GM12878 (cell line): ENCODE results near the gene ZBTB24. TPM values are rescaled to one million over a fixed set of nuclear protein-coding genes. Genes with fewer than 3 reads are reported as not detected.

Experiments used
- CBX5 ChIP-seq: sonication (generic); IDR thresholded peaks from 2 replicates; pipeline ENCODE4 v1.6.1; 2016; ENCODE audit warnings: low read depth, moderate library complexity, mild to moderate bottlenecking, inconsistent platforms
- JUNB ChIP-seq: IDR thresholded peaks from 2 replicates; pipeline ENCODE4 v1.6.1; 2016; ENCODE audit warnings: antibody characterized with exemption, mild to moderate bottlenecking
- JUND ChIP-seq: IDR thresholded peaks from 2 replicates; pipeline ENCODE4 v1.6.1; 2012; ENCODE audit warnings: low read depth, mild to moderate bottlenecking, low read length, improper control_type of control experiment, moderate library complexity
- NR2C1 ChIP-seq: fragments of 450-650 bp; IDR thresholded peaks from 2 replicates; pipeline ENCODE4 v1.6.1; 2017; ENCODE audit warnings: antibody characterized with exemption, mild to moderate bottlenecking, moderate library complexity
- SP1 ChIP-seq: IDR thresholded peaks from one replicate; pipeline ENCODE4 v1.6.1; 2011; ENCODE audit warnings: low read depth, low read length
- TAF1 ChIP-seq: IDR thresholded peaks from 2 replicates; pipeline ENCODE4 v1.6.1; 2011; ENCODE audit warnings: mild to moderate bottlenecking, low read depth, low read length, borderline replicate concordance
- TCF12 ChIP-seq: IDR thresholded peaks from 2 replicates; pipeline ENCODE4 v1.6.1; 2011; ENCODE audit warnings: low read depth, mild to moderate bottlenecking, low read length
- YY1 ChIP-seq: IDR thresholded peaks from 2 replicates; pipeline ENCODE4 v1.6.1; 2011; ENCODE audit warnings: low read depth, mild to moderate bottlenecking, low read length
- ZNF622 ChIP-seq: fragments of 450-650 bp; IDR thresholded peaks from 2 replicates; pipeline ENCODE4 v1.6.1; 2017; ENCODE audit warnings: mild to moderate bottlenecking, inconsistent platforms
- polyA plus RNA-seq, 11 experiments: library from polyadenylated mRNA; depleted of rRNA in 4 of 11; unstranded in 6 of 11; stranded (reverse) in 5 of 11; fragments of >200 nt; fragmentation: Nextera tagmentation in 4 of 11; fragmentation: Illumina TruSeq in 1 of 11; extraction: Ambion mirVana in 4 of 11; extraction: Trizol in 1 of 11; gene quantifications; 1 replicate in 1 of 11; 2 replicates in 10 of 11; pipeline versions ENCODE4 v1.2.1 to v1.2.3, GENCODE V29; 2011 to 2016; ENCODE audit warnings: inconsistent platforms in 2 of 11, missing spikeins in 2 of 11, low read depth in 1 of 11
- total RNA-seq, 4 experiments: library from RNA; depleted of rRNA in 3 of 4; stranded (reverse); fragments of >200 nt in 3 of 4; fragmentation: Illumina TruSeq in 1 of 4; extraction: Trizol in 1 of 4; gene quantifications; 2 replicates each; pipeline versions ENCODE4 v1.2.1 to v1.2.3, GENCODE V29; 2013 to 2021
- TF ChIP-seq, protein P1 (sequence below), 3 experiments: IDR thresholded peaks in 2 of 3; conservative IDR thresholded peaks in 1 of 3; 2 replicates each; pipeline ENCODE4 v1.5.1; 2011; ENCODE audit warnings: low read depth in 3 of 3, low read length in 3 of 3, mild to moderate bottlenecking in 3 of 3, control low read depth in 2 of 3, moderate library complexity in 2 of 3, inconsistent platforms in 1 of 3, mixed read lengths in 1 of 3; ENCODE audit not compliant: control insufficient read depth in 2 of 3, insufficient read depth in 1 of 3; ENCODE audit errors: extremely low read depth in 1 of 3
- TF ChIP-seq, protein P2 (sequence below): IDR thresholded peaks from 2 replicates; pipeline ENCODE4 v1.6.1; 2012; ENCODE audit warnings: mild to moderate bottlenecking, low read depth, low read length

Gene ZBTB24
- total and polyA plus RNA-seq, 10 of the 15 experiments (the other 5 are each of a cell fraction or from before 2014, with no cell fraction given): 2.9 to 17.7 (median 8.5) TPM

DNA sequence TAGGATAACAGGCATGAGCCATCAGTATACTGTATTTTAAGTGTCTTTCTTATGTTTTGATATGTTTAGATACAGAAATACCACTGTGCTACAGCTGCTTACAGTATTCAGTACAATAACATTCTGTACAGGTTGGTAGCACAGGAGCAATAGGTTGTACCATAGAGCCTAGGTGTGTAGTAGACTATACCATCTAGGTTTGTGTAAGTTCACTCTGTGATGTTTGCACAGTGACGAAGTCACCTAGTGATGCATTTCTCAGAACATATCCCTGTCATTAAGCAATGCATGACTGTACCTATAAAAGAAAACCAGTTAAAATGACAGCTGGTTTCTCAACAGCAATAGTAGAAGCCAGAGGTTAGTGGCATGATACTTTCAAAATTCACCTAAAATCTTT is 3.0 kb upstream of the ZBTB24 start (continued):
- TF ChIP-seq CBX5 (no peak), SP1 (no peak), NR2C1 (no peak), TAF1 (no peak), TCF12 (no peak), JUND (no peak), ZNF622 (no peak), JUNB (no peak), YY1 (no peak)
- TF ChIP-seq, protein P1, sequence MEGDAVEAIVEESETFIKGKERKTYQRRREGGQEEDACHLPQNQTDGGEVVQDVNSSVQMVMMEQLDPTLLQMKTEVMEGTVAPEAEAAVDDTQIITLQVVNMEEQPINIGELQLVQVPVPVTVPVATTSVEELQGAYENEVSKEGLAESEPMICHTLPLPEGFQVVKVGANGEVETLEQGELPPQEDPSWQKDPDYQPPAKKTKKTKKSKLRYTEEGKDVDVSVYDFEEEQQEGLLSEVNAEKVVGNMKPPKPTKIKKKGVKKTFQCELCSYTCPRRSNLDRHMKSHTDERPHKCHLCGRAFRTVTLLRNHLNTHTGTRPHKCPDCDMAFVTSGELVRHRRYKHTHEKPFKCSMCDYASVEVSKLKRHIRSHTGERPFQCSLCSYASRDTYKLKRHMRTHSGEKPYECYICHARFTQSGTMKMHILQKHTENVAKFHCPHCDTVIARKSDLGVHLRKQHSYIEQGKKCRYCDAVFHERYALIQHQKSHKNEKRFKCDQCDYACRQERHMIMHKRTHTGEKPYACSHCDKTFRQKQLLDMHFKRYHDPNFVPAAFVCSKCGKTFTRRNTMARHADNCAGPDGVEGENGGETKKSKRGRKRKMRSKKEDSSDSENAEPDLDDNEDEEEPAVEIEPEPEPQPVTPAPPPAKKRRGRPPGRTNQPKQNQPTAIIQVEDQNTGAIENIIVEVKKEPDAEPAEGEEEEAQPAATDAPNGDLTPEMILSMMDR (IDR thresholded peaks at IDR 0.05 in 2 of 3, conservative IDR thresholded peaks at IDR 0.05 in 1 of 3; ENCODE audit: control insufficient read depth in 2 of 3, extremely low read depth in 1 of 3, insufficient read depth in 1 of 3, low read depth in 3 of 3, low read length in 3 of 3): no peak
- TF ChIP-seq, protein P2, sequence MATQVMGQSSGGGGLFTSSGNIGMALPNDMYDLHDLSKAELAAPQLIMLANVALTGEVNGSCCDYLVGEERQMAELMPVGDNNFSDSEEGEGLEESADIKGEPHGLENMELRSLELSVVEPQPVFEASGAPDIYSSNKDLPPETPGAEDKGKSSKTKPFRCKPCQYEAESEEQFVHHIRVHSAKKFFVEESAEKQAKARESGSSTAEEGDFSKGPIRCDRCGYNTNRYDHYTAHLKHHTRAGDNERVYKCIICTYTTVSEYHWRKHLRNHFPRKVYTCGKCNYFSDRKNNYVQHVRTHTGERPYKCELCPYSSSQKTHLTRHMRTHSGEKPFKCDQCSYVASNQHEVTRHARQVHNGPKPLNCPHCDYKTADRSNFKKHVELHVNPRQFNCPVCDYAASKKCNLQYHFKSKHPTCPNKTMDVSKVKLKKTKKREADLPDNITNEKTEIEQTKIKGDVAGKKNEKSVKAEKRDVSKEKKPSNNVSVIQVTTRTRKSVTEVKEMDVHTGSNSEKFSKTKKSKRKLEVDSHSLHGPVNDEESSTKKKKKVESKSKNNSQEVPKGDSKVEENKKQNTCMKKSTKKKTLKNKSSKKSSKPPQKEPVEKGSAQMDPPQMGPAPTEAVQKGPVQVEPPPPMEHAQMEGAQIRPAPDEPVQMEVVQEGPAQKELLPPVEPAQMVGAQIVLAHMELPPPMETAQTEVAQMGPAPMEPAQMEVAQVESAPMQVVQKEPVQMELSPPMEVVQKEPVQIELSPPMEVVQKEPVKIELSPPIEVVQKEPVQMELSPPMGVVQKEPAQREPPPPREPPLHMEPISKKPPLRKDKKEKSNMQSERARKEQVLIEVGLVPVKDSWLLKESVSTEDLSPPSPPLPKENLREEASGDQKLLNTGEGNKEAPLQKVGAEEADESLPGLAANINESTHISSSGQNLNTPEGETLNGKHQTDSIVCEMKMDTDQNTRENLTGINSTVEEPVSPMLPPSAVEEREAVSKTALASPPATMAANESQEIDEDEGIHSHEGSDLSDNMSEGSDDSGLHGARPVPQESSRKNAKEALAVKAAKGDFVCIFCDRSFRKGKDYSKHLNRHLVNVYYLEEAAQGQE: no peak
